K562 (cell line): ENCODE results near the gene TBXAS1. TPM values are rescaled to one million over a fixed set of nuclear protein-coding genes. Genes with fewer than 3 reads are reported as not detected.

Experiments
- BACH1 ChIP-seq: fragments of 200-800 bp; sonication (Bioruptor generic); IDR thresholded peaks from 2 replicates; pipeline ENCODE4 v1.6.1; 2016; ENCODE audit warnings: missing genetic modification characterization, missing compliant biosample characterization
- BDP1 ChIP-seq: IDR thresholded peaks from 3 replicates; pipeline ENCODE4 v1.6.1; 2011; ENCODE audit not compliant: insufficient read length, insufficient read depth
- ESRRB ChIP-seq: fragments of 250-450 bp; sonication (Bioruptor Pico); IDR thresholded peaks from 2 replicates; pipeline ENCODE4 v1.5.0; 2020; ENCODE audit warnings: mild to moderate bottlenecking, moderate library complexity, borderline replicate concordance
- HMGXB4 ChIP-seq: sonication (generic); formaldehyde crosslinking; IDR thresholded peaks from 2 replicates; pipeline ENCODE4 v1.8.1; 2023; ENCODE audit warnings: mild to moderate bottlenecking, missing genetic modification reagents
- HNRNPUL1 ChIP-seq: fragments of 200-400 bp; formaldehyde crosslinking; IDR thresholded peaks from 2 replicates; pipeline ENCODE4 v1.6.1; 2017; ENCODE audit warnings: low read length
- LARP7 ChIP-seq: fragments of 450-650 bp; IDR thresholded peaks from 2 replicates; pipeline ENCODE4 v1.6.1; 2016
- MYBL2 ChIP-seq, 2 experiments: fragments of 450-650 bp in 1 of 2; sonication (generic) in 1 of 2; formaldehyde crosslinking in 1 of 2; IDR thresholded peaks; 2 replicates each; pipeline versions ENCODE4 v1.6.1 to v1.8.1; 2017 to 2022; ENCODE audit warnings: borderline replicate concordance in 1 of 2, inconsistent platforms in 1 of 2, low read depth in 1 of 2, mild to moderate bottlenecking in 1 of 2, missing genetic modification reagents in 1 of 2, moderate library complexity in 1 of 2
- PRDM10 ChIP-seq: fragments of 450-650 bp; IDR thresholded peaks from 2 replicates; pipeline ENCODE4 v1.6.1; 2018; ENCODE audit not compliant: partially characterized antibody
- RBM25 ChIP-seq: fragments of 200-400 bp; formaldehyde crosslinking; IDR thresholded peaks from 2 replicates; pipeline ENCODE4 v1.6.1; 2018; ENCODE audit warnings: low read length, low read depth, moderate library complexity; ENCODE audit not compliant: severe bottlenecking
- RHOXF2B ChIP-seq: fragments of 250-450 bp; sonication (Bioruptor Pico); conservative IDR thresholded peaks from 2 replicates; pipeline ENCODE4 v1.5.1; 2021
- STAT6 ChIP-seq: sonication (generic); formaldehyde crosslinking; IDR thresholded peaks from 2 replicates; pipeline ENCODE4 v1.8.1; 2023; ENCODE audit warnings: mild to moderate bottlenecking, missing genetic modification reagents
- TCF3 ChIP-seq: sonication (generic); formaldehyde crosslinking; IDR thresholded peaks from 2 replicates; pipeline ENCODE4 v1.4.0; 2020; ENCODE audit warnings: mild to moderate bottlenecking, missing genetic modification reagents
- TOE1 ChIP-seq, 2 experiments: fragments of 450-650 bp in 1 of 2; sonication (generic) in 1 of 2; formaldehyde crosslinking in 1 of 2; IDR thresholded peaks; 2 replicates each; pipeline versions ENCODE4 v1.7.1 to v1.8.0; 2016 to 2022; ENCODE audit warnings: borderline replicate concordance in 2 of 2, mild to moderate bottlenecking in 2 of 2, antibody characterized with exemption in 1 of 2, inconsistent platforms in 1 of 2, low read depth in 1 of 2, missing genetic modification reagents in 1 of 2, moderate library complexity in 1 of 2
- ZKSCAN8 ChIP-seq: fragments of 200-800 bp; sonication (Bioruptor generic); IDR thresholded peaks from 2 replicates; pipeline ENCODE4 v1.6.1; 2016; ENCODE audit warnings: missing genetic modification characterization, missing compliant biosample characterization
- ZNF639 ChIP-seq, 2 experiments: fragments of 200-800 bp in 1 of 2; sonication (Bioruptor generic) in 1 of 2; sonication (generic) in 1 of 2; formaldehyde crosslinking in 1 of 2; IDR thresholded peaks in 1 of 2; conservative IDR thresholded peaks in 1 of 2; 2 replicates each; pipeline versions ENCODE4 v1.5.0 to v1.6.1; 2016 to 2020; ENCODE audit warnings: missing compliant biosample characterization in 1 of 2, missing genetic modification characterization in 1 of 2, missing genetic modification reagents in 1 of 2
- ZNF75A ChIP-seq: fragments of 450-650 bp; formaldehyde crosslinking; IDR thresholded peaks from 2 replicates; pipeline ENCODE4 v1.4.0; 2020; ENCODE audit warnings: mild to moderate bottlenecking
- polyA plus RNA-seq, 8 experiments: library from polyadenylated mRNA; depleted of rRNA in 4 of 8; stranded (reverse) in 5 of 8; unstranded in 3 of 8; fragments of >200 nt; fragmentation: Nextera tagmentation in 2 of 8; fragmentation: Illumina TruSeq in 1 of 8; extraction: Ambion mirVana in 2 of 8; extraction: Trizol in 1 of 8; gene quantifications; 2 replicates each; pipeline versions ENCODE4 v1.2.1 to v1.2.3, GENCODE V29; 2011 to 2014; ENCODE audit warnings: inconsistent platforms in 1 of 8, missing spikeins in 1 of 8
- total RNA-seq, 7 experiments: library from RNA; depleted of rRNA in 6 of 7; stranded (reverse); fragments of >200 nt in 6 of 7; fragmentation: Illumina TruSeq in 2 of 7; extraction: Trizol in 2 of 7; gene quantifications; 2 replicates each; pipeline versions ENCODE4 v1.2.1 to v1.2.3, GENCODE V29; 2011 to 2021; ENCODE audit warnings: low replicate concordance in 1 of 7

Gene TBXAS1
- total and polyA plus RNA-seq, 9 of the 15 experiments (the other 6 are each of a cell fraction or from before 2014, with no cell fraction given) = 1.1 to 8.3 (median 1.9) TPM

GRCh38 chr7:139855498-139856270 is 26.6 kb downstream of the TBXAS1 start (continued):
- TF ChIP-seq PRDM10 (peak; percentile 35), HNRNPUL1 (no peak), LARP7 (no peak), RBM25 (no peak), BACH1 (tag) (peak; percentile 89), HMGXB4 (no peak), STAT6 (no peak), RHOXF2B (CRISPR knock-in tag) (no peak), MYBL2 (IDR thresholded peaks at IDR 0.05; ENCODE audit: low read depth) (no peak), MYBL2 (CRISPR knock-in tag; IDR thresholded peaks at IDR 0.05; ENCODE audit: borderline replicate concordance) (no peak), ZKSCAN8 (CRISPR knock-in tag) (peak; percentile 72; the same call in 1 of the 2 replicates), ESRRB (no peak), TCF3 (CRISPR knock-in tag) (no peak), ZNF75A (CRISPR knock-in tag) (no peak), TOE1 (IDR thresholded peaks at IDR 0.05; ENCODE audit: borderline replicate concordance) (no peak), TOE1 (CRISPR knock-in tag; IDR thresholded peaks at IDR 0.05; ENCODE audit: borderline replicate concordance, low read depth) (no peak), BDP1 (no peak), ZNF639 (CRISPR knock-in tag; conservative IDR thresholded peaks at IDR 0.05 in 1 of 2, IDR thresholded peaks at IDR 0.05 in 1 of 2) (peak in 1 of 2 experiments; percentile 88; a peak in 2 of 4 replicates)
